Islet of Langerhans (tissue), 1 donor: ENCODE data around the gene DCDC2.
"Not testable (repeated sequence)": the region's sequence is repeated elsewhere in the genome, so short reads cannot be mapped to it uniquely, and the experiment has no call there.

ENCODE experiments used
- FAIRE-seq: peaks from one replicate; lab custom pipeline; 2011; peaks lifted over from hg19 to GRCh38; lab: Jason Lieb, UNC

The DCDC2 gene

GRCh38 chr6:24324617-24325016 lies 33.2 kb downstream of the DCDC2 start:
- no peak for FAIRE-seq

DNA sequence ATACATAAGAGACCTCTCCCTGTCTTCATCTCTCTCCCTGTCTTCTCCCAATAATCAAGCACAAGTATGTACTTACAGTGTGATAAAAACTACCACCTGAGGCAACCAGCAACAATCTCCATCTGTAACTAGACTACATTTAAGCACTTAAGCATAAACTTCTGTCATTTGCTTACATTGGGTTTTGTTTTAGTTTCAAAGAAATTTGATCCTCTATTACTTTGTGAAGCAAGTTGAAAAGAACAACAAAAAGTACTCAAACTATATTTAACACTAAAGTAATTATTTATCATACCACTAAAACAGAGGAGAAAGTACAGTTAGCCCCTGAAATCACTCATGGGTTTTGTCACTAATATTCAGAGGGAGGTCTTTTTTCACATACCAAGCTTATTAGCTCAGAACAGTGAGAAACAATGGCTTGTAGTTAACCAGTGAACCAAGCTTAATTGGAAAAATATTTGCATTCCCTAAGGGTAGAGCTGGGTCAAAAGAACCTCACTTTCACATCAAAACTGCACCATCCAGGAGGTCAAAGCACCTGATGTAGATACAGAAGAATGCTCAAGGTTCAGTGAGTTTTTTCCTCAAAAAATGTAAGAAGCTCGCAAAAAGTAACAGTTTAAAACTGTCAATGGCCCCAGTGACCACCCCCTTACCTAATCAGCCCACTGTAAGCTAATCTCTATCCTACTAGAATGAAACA lies 34.1 kb downstream of the DCDC2 start:
- no peak for FAIRE-seq

GRCh38 chr6:24322924-24323323 lies 34.9 kb downstream of the DCDC2 start:
- no peak for FAIRE-seq

GRCh38 chr6:24322446-24322845 lies 35.4 kb downstream of the DCDC2 start:
- FAIRE-seq = not testable (repeated sequence)

DNA sequence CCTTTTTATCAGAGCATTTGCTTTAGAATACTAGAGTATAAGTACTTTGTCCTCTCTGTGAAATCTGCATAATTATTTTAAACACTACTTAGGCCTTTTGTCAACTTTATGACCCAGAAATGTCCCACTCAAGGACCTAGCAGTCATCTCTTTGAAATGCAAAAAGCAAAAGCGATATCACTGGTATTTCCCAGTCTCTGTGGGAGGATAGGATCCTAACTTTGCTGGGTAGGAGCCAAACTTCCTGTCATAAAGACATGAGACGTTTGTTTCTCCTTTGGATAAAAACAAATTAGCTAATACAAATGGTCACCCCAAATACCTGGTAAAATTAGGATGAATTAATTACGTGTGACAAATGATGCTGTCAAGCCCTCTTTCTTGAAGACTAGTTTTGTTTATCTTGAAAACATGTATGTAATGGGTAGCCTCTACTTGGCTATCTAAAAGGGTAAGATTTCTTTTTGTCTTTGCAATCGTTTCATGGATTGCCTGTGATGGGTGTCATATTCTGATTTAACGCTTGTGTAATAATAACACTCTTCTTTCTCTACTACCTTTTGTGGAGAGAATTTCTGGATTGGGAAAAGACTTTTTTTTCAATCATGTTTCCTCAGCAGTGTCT lies 36.2 kb downstream of the DCDC2 start:
- no peak for FAIRE-seq

DNA sequence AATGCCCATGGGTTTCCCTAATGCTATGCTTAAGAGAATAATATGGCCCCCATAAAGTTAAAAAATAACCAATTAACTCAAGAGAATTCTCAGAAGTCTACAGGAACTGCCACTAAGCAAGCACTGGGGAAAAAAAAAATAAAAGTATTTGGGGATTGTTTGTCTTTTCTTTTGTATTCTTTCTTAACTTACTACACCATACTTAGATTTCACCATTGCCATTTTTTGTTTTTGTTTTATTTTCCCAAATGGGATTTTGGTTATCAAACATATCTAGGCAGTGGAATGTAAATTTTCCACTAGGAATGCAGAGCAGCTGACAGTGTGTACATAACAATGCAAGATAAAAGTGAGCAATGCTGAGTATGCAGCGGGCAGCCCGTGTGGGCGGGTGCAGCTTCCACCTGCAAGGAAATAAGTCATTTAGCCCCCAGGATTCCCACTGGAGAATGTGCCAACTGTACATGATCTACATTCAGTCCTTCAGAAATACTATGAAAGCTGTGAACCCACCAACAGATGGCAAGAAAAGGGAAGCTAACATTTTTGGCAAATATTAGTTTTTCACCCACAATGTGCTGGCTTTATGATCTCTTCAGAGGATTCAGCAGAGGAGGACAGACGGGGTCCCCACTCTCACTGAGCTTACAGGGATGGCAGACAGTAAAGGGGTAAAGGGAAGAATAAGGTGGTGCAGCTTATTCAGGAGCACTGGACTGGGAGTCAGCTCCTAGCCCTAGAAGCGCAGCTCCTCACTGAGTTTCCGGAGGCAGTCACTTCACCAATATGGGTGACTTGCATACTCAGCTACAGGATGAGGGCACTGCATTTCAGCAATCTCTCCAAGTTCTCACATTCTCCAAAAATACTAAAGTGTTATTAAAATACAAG lies 44.4 kb downstream of the DCDC2 start:
- FAIRE-seq = no peak

- FAIRE-seq = not testable (repeated sequence)
Measured at GRCh38 chr6:24311775-24312174, 46.1 kb downstream of the DCDC2 start.

GRCh38 chr6:24307881-24308280 lies 50.0 kb downstream of the DCDC2 start:
- no peak for FAIRE-seq

DNA sequence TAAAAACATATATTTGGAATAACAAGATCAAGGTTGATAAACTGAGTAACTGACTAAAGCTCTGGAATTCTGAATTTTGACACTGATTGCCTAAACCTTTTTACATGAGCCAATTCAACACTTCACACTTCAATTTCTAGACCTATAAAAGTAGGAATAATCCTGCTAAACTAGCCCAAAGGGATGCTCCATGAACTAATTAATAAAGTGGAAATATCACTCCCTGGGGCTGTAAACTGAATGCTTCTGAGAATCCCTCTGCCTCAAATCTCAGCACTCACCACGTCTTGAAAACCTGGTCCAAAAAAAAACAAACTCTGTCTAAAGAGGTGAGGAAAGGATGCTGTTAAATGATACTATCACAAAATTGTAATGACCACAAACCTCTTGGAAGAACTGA lies 50.9 kb downstream of the DCDC2 start:
- no peak for FAIRE-seq

- no peak for FAIRE-seq
Measured at GRCh38 chr6:24306038-24306437, 51.8 kb downstream of the DCDC2 start.

DNA sequence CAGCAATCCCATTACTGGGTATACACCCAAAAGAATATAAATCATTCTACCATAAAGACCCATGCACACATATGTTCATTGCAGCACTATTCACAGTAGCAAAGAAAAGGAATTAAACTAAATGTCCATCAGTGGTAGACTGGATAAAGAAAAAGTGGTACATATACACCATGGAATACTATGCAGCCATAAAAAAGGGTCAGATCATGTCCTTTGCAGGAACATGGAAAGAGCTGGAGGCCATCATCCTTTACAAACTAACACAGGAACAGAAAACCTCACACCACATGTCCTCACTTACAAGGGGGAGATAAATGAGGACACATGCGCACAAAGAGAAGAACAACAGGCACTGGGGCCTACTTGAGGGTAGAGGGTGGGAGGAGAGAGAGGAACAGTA lies 60.9 kb downstream of the DCDC2 start:
- FAIRE-seq = no peak

- not testable (repeated sequence) for FAIRE-seq
Measured at GRCh38 chr6:24293852-24294251, 64.0 kb downstream of the DCDC2 start.

DNA sequence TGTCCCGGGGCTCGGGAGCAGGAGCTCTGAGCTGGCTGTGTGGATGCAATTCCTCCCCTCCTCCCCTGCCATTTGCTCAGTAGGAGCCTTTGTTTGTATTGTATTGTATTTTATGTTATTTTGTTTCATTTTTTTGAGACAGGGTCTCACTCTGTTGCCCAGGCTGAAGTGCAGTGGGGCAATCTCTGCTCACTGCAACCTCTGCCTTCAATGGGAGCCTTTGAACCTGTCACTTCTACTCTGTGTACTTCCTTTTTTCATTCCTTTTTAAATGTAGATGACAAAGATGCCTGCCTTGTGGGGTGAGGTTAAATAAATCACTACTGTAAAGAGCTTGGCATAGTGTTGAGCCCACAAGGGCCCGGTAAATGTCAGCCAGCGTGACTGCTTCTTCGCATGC lies 70.6 kb downstream of the DCDC2 start:
- FAIRE-seq = no peak

DNA sequence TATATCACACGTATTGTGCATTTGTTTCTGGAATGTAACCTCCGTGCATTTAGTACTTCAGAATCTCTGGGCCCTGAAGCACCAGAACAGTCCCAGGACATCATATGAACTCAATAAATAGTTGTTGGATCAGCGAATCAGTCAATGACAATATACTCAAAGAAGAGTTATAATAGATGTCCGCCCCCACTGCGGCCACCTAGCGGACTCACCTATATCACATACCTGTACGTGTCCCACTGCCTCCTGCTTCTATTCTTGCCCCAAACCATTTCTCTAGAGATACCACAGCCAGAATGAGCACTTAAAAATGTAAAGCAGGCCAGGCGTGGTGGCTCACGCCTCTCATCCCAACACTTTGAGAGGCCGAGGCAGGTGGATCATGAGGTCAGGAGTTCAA lies 73.9 kb downstream of the DCDC2 start:
- FAIRE-seq = no peak

DNA sequence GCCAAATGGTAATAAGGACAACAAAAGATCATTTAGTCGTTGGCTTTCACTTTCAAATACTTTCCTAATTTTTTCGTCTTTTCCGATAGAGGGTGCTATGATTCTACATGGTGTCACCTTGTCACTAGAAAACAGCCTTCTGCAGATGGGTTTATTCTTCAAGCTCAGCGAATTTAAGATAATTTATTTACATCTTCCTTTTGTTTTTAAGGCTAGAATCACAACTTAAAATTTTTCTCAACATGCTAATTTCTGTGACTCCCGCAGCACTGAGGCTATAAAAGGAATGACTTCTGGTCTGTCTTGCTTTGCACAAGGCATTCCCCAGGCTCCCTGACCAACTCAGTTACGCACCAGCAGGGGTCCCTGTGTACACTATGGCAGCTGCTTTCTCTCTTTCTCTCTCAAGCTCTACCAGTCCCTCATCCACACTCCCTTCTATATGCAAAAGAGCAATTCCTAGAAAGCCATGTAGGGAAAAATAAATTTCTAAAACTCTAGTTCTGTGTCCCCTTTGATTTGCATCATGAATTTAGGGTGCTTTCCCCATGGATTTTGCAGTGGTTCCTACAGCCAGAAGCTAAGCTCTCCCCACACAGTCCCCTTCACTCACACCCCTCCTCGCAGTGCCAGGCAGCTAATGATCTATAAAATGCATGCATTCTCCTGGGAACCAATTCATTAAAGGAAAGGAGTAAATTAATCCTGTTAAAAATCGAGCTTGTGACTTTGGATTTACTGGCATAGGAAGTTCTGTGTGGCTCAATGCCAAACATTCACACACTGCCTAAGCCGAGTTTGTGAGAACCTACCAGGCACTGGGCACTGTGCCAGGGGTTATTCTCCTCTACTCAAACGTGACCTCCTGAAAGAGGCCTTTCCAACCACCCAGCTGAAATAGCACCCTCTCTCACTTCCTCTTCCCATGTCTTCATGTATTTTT lies 74.5 kb downstream of the DCDC2 start:
- FAIRE-seq = peak; percentile 100

DNA sequence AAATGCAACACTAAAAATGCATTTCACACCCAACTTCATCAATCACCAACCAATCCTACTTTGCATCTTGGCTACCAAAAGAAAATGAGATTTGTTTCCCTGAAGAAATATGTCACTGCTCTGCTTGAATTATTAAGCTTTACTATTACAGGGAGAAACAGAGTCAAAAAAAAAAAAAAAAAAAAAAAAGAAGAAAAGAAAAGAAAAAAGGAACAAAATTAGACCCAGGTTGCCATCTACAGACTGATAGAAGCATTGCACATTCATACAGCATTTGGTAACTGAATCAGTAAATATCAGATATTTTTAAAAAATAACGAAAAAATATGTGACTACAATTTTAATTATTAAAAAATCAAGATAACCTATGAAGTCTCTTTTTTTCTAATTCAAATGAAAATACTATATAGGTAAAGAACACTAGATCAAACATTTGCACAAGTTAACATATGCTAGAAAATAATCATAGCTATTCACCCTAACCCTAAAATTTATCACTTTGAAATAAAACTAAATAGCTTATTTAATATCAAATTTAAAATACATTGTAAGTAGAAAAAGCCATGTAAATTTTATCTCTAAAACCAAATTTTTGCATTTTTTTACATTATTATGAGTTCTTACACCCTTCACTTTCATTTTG lies 83.3 kb downstream of the DCDC2 start:
- peak; percentile 100 for FAIRE-seq

DNA sequence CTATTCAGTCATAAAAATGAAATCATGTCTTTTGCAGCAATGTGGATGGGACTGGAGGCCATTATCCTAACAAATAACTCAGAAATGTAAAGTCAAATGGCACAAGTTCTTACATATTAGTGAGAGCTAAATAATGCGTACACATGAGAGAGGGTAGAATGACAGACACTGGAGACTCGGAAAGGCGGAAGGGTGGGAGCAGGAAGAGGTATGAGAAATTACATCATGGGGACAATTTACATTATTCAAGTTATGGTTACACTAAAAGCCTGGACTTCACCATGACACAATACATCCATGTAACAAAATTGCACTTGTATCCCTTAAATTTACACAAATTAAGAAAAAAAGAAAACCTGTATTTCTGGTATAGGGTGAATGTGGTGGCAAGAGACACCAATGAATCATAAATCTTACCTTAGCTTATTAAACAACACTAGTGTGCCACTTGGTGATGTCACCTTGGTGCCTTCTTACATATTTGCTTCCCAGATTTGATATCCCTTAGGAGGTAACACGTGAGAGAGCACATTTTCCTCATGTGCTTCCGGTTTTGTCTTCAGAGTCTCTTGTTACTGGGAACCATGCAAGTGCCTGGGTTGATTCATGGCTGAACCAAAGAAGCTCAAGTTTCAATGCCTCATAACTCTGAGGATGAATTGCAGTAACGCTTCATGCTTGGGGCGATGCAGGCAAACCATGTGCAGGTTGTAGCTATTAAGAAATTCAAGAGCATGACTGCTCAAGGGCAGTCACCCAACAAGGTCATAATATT lies 84.6 kb downstream of the DCDC2 start:
- FAIRE-seq = no peak

- no peak for FAIRE-seq
Measured at GRCh38 chr6:24272553-24272952, 85.3 kb downstream of the DCDC2 start.

DNA sequence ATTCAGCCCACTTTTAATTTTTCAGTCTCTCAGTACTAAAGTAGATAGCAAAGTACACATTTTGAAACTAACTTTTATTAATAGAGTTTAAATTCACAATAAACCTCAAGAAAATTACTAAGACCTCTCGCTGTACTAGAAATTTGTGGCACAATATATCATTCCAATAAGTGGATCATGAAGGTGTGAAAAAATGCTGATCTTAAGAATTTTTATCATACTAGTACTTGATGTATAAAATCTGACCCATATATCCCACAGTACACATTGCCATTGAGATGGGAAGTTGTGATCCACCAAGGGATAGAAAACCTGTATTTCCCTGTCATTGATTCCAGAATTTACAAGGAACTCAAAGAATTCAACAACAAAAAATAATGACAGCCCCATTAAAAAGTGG lies 85.7 kb downstream of the DCDC2 start:
- FAIRE-seq = no peak

GRCh38 chr6:24270011-24270410 lies 87.8 kb downstream of the DCDC2 start:
- no peak for FAIRE-seq

DNA sequence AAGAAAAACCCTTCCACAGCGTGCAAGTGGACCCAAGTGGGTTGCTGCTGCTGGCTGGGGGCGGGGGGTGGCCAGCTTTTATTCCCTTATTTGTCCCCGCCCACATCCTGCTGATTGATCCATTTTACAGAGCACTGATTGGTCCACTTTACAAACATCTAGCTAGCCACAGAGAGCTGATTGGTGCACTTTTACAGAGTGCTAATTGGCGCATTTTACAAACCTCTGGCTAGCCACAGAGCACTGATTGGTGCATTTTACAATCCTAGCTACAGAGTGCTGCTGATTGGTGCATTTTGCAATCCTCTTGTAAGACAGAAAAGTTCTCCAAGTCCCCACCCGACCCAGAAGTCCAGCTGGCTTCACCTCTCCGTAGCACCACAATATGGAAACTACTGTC lies 99.6 kb downstream of the DCDC2 start:
- FAIRE-seq = not testable (repeated sequence)
